ENCODE measurements around the gene BRICD5.

Gene BRICD5

GRCh38 chr16:2178321-2179106, 32.1 kb downstream of the BRICD5 start:
- no peak for DNase-seq

- no peak for DNase-seq
These were observed 33.1 kb downstream of the BRICD5 start for GRCh38 chr16:2177561-2177960.

- no peak for DNase-seq
These were observed 33.6 kb downstream of the BRICD5 start for GRCh38 chr16:2177101-2177500.

GRCh38 chr16:2176047-2176446, 34.6 kb downstream of the BRICD5 start:
- DNase-seq = no peak

- DNase-seq = no peak
These were observed 35.2 kb downstream of the BRICD5 start for GRCh38 chr16:2175454-2175853.

GRCh38 chr16:2174396-2175131, 36.1 kb downstream of the BRICD5 start:
- no peak for DNase-seq

- DNase-seq = no peak
These were observed 36.7 kb downstream of the BRICD5 start for GRCh38 chr16:2173916-2174315.

GRCh38 chr16:2173366-2173765, 37.3 kb downstream of the BRICD5 start:
- no peak for DNase-seq

GRCh38 chr16:2172688-2173335, 37.9 kb downstream of the BRICD5 start:
- DNase-seq = no peak

GRCh38 chr16:2171601-2172178, 39.0 kb downstream of the BRICD5 start:
- DNase-seq = no peak

GRCh38 chr16:2170587-2171435, 39.9 kb downstream of the BRICD5 start:
- no peak for DNase-seq

- DNase-seq = no peak
These were observed 40.6 kb downstream of the BRICD5 start for GRCh38 chr16:2170080-2170479.

- DNase-seq = no peak
These were observed 43.5 kb downstream of the BRICD5 start for GRCh38 chr16:2167068-2167638.

- no peak for DNase-seq
These were observed 44.2 kb downstream of the BRICD5 start for GRCh38 chr16:2166263-2167067.

GRCh38 chr16:2165861-2166260, 44.8 kb downstream of the BRICD5 start:
- DNase-seq = no peak

GRCh38 chr16:2163211-2163881, 47.3 kb downstream of the BRICD5 start:
- no peak for DNase-seq

- DNase-seq = no peak
These were observed 48.0 kb downstream of the BRICD5 start for GRCh38 chr16:2162676-2163118.

GRCh38 chr16:2161911-2162310, 48.8 kb downstream of the BRICD5 start:
- no peak for DNase-seq

- DNase-seq = no peak
These were observed 49.6 kb downstream of the BRICD5 start for GRCh38 chr16:2160915-2161551.
